ELR (cell line): ENCODE results near the gene ADCK1.
"Not testable (repeated sequence)": the region's sequence is repeated elsewhere in the genome, so short reads cannot be mapped to it uniquely, and the experiment has no call there.

Experiments used
- DNase-seq: peaks from one replicate; pipeline ENCODE4 v3.0.0-alpha.2; 2015; ENCODE audit warnings: low read depth

Gene ADCK1

GRCh38 chr14:77812028-77812427 lies 12.1 kb downstream of the ADCK1 start:
- no peak for DNase-seq

- not testable (repeated sequence) for DNase-seq
These were observed 12.8 kb downstream of the ADCK1 start for GRCh38 chr14:77812682-77813081.

GRCh38 chr14:77822307-77822706 lies 22.4 kb downstream of the ADCK1 start:
- no peak for DNase-seq

- no peak for DNase-seq
These were observed 22.8 kb downstream of the ADCK1 start for GRCh38 chr14:77822741-77823140.

GRCh38 chr14:77823378-77823777 lies 23.5 kb downstream of the ADCK1 start:
- no peak for DNase-seq

GRCh38 chr14:77825895-77826519 lies 26.1 kb downstream of the ADCK1 start:
- no peak for DNase-seq

- no peak for DNase-seq
These were observed 30.8 kb downstream of the ADCK1 start for GRCh38 chr14:77830692-77831091.

GRCh38 chr14:77832297-77832696 lies 32.4 kb downstream of the ADCK1 start:
- no peak for DNase-seq

GRCh38 chr14:77837926-77838325 lies 38.0 kb downstream of the ADCK1 start:
- DNase-seq, result no peak

- DNase-seq, result no peak
These were observed 39.1 kb downstream of the ADCK1 start for GRCh38 chr14:77838831-77839511.

GRCh38 chr14:77843195-77843594 lies 43.3 kb downstream of the ADCK1 start:
- no peak for DNase-seq

GRCh38 chr14:77843651-77844050 lies 43.7 kb downstream of the ADCK1 start:
- no peak for DNase-seq

GRCh38 chr14:77844802-77845201 lies 44.9 kb downstream of the ADCK1 start:
- DNase-seq, result no peak

GRCh38 chr14:77848031-77848430 lies 48.1 kb downstream of the ADCK1 start:
- DNase-seq, result no peak

- peak; percentile 49 for DNase-seq
These were observed 49.8 kb downstream of the ADCK1 start for GRCh38 chr14:77849711-77850110.

GRCh38 chr14:77853919-77854318 lies 54.0 kb downstream of the ADCK1 start:
- no peak for DNase-seq

GRCh38 chr14:77856941-77857340 lies 57.0 kb downstream of the ADCK1 start:
- DNase-seq, result no peak

GRCh38 chr14:77859934-77860570 lies 60.1 kb downstream of the ADCK1 start:
- DNase-seq, result no peak

GRCh38 chr14:77861201-77861600 lies 61.3 kb downstream of the ADCK1 start:
- no peak for DNase-seq

GRCh38 chr14:77862154-77862786 lies 62.4 kb downstream of the ADCK1 start:
- peak; percentile 65 for DNase-seq

GRCh38 chr14:77864085-77864484 lies 64.2 kb downstream of the ADCK1 start:
- DNase-seq, result no peak

GRCh38 chr14:77864580-77864979 lies 64.7 kb downstream of the ADCK1 start:
- no peak for DNase-seq

- DNase-seq, result no peak
These were observed 65.5 kb downstream of the ADCK1 start for GRCh38 chr14:77865455-77865854.
